Endothelial cell of umbilical vein (primary cell): ENCODE data around the gene COQ9. TPM values are rescaled to one million over a fixed set of nuclear protein-coding genes. Genes with fewer than 3 reads are reported as not detected.

Experiments
- BruUV-seq: library from RNA; stranded (reverse); fragments of 400-500 nt; replicated peaks from 2 replicates; lab custom pipeline; 2021; lab: Mats Ljungman, UMichigan
- CTCF ChIA-PET: fragments of 300-600, 350-600 bp; sonication (Branson Sonifier 250); formaldehyde crosslinking; loops from one replicate; lab custom pipeline; 2021; ENCODE audit warnings: antibody characterized with exemption, inconsistent platforms; lab: Charles Lee
- POLR2A ChIA-PET: fragments of 300-600, 350-600 bp; sonication (Branson Sonifier 250); formaldehyde crosslinking; loops from one replicate; lab custom pipeline; 2021; ENCODE audit warnings: antibody characterized with exemption, inconsistent platforms; lab: Charles Lee
- DNase-seq: peaks from one replicate; pipeline ENCODE4 v3.0.0-alpha.2; 2011; ENCODE audit warnings: low read depth, low spot score
- FAIRE-seq: peaks from 2 replicates; lab custom pipeline; 2011; peaks lifted over from hg19 to GRCh38; lab: Jason Lieb, UNC
- H2AFZ ChIP-seq: 2 replicates; pipeline ENCODE4 v1.6.0; 2012; ENCODE audit warnings: low read depth, low read length, control low read depth, inconsistent platforms
- H3K27ac ChIP-seq: 2 replicates; pipeline ENCODE4 v1.5.1; 2011; ENCODE audit warnings: low read depth, mild to moderate bottlenecking, control low read depth, low read length, moderate library complexity; ENCODE audit not compliant: insufficient read depth
- H3K27me3 ChIP-seq, 2 experiments: 2 replicates each; pipeline versions ENCODE4 v1.6.0 to v1.6.1; 2011; ENCODE audit warnings: low read length in 2 of 2, mixed read lengths in 1 of 2; ENCODE audit not compliant: control insufficient read depth in 2 of 2, insufficient read depth in 2 of 2
- H3K36me3 ChIP-seq, 2 experiments: 2 replicates in 1 of 2; 3 replicates in 1 of 2; pipeline ENCODE4 v1.5.1; 2011; ENCODE audit warnings: low read length in 2 of 2, mild to moderate bottlenecking in 1 of 2, moderate library complexity in 1 of 2; ENCODE audit not compliant: control insufficient read depth in 2 of 2, insufficient read depth in 2 of 2; ENCODE audit errors: extremely low read depth in 1 of 2
- H3K4me1 ChIP-seq: 3 replicates; pipeline ENCODE4 v1.5.1; 2011; ENCODE audit warnings: mild to moderate bottlenecking, low read length; ENCODE audit not compliant: control insufficient read depth, insufficient read depth; ENCODE audit errors: extremely low read depth
- H3K4me2 ChIP-seq: 2 replicates; pipeline ENCODE4 v1.6.1; 2011; ENCODE audit warnings: low read length, control low read depth, mixed read lengths; ENCODE audit not compliant: insufficient read depth
- H3K4me3 ChIP-seq, 3 experiments: fragments of 200-600 bp in 1 of 3; sonication (generic), shearing (Covaris generic) in 1 of 3; replicated peaks in 1 of 3; 2 replicates each; pipeline ENCODE4 v1.5.1; 2011 to 2016; ENCODE audit warnings: control low read depth in 3 of 3, low read length in 3 of 3, mild to moderate bottlenecking in 2 of 3, inconsistent platforms in 1 of 3, low read depth in 1 of 3, moderate library complexity in 1 of 3; ENCODE audit not compliant: insufficient read depth in 1 of 3
- H3K79me2 ChIP-seq: 2 replicates; pipeline ENCODE4 v1.6.0; 2012; ENCODE audit warnings: low read length, inconsistent platforms; ENCODE audit not compliant: control insufficient read depth, insufficient read depth
- H3K9ac ChIP-seq: replicated peaks from 2 replicates; pipeline ENCODE3; 2011; ENCODE audit warnings: low read length, control low read depth; ENCODE audit not compliant: insufficient read depth; ENCODE audit errors: extremely low read depth
- H3K9me1 ChIP-seq: replicated peaks from 3 replicates; pipeline ENCODE4 v1.6.0; 2011; ENCODE audit warnings: mild to moderate bottlenecking, low read length; ENCODE audit not compliant: control insufficient read depth, insufficient read depth; ENCODE audit errors: extremely low read depth
- H3K9me3 ChIP-seq: replicated peaks from 2 replicates; pipeline ENCODE4 v1.5.1; 2012; ENCODE audit warnings: low read length, inconsistent platforms; ENCODE audit not compliant: control insufficient read depth, insufficient read depth
- H4K20me1 ChIP-seq: replicated peaks from 2 replicates; pipeline ENCODE3; 2011; ENCODE audit warnings: mild to moderate bottlenecking, low read length; ENCODE audit not compliant: control insufficient read depth, insufficient read depth; ENCODE audit errors: extremely low read depth
- EZH2 ChIP-seq: IDR thresholded peaks from 2 replicates; pipeline ENCODE4 v1.6.1; 2012; ENCODE audit warnings: borderline replicate concordance, low read depth, mild to moderate bottlenecking, moderate library complexity, low read length, inconsistent platforms; ENCODE audit not compliant: severe bottlenecking
- FOS ChIP-seq: IDR thresholded peaks from 2 replicates; pipeline ENCODE4 v1.6.1; 2011; ENCODE audit warnings: mild to moderate bottlenecking, low read length, moderate library complexity, borderline replicate concordance; ENCODE audit not compliant: insufficient read depth
- GATA2 ChIP-seq: IDR thresholded peaks from 2 replicates; pipeline ENCODE4 v1.7.0; 2011; ENCODE audit warnings: low read depth, mild to moderate bottlenecking, moderate library complexity, mixed read lengths, low read length; ENCODE audit not compliant: insufficient read length, insufficient read depth
- JUN ChIP-seq: IDR thresholded peaks from 2 replicates; pipeline ENCODE4 v1.6.1; 2011; ENCODE audit warnings: borderline replicate concordance, low read depth; ENCODE audit not compliant: insufficient read length, insufficient read depth
- MYC ChIP-seq: IDR thresholded peaks from one replicate; pipeline ENCODE4 v1.6.1; 2011; ENCODE audit warnings: mild to moderate bottlenecking, low read depth, low read length
- POLR2A ChIP-seq: IDR thresholded peaks from 2 replicates; pipeline ENCODE4 v1.6.1; 2012; ENCODE audit warnings: low read depth, mild to moderate bottlenecking, control low read depth, low read length
- POLR2AphosphoS5 ChIP-seq: IDR thresholded peaks from 2 replicates; pipeline ENCODE4 v1.6.1; 2012; ENCODE audit warnings: low read depth, mild to moderate bottlenecking, control low read depth, low read length, moderate library complexity; ENCODE audit not compliant: insufficient read depth
- dilution Hi-C: fragments of 300-500 bp; cut with MboI; formaldehyde crosslinking; loops from one replicate; pipeline ENCODE4 v1.15.0; 2019; ENCODE audit warnings: low sequenced_read_pairs; ENCODE audit not compliant: extremely low pct_ligation_motif_present
- intact Hi-C: fragments of 100-400 bp; cut with micrococcal nuclease; formaldehyde crosslinking; loops from one replicate; pipeline ENCODE4 v1.10.0; 2022
- polyA plus RNA-seq, 4 experiments: library from polyadenylated mRNA; depleted of rRNA in 3 of 4; stranded (reverse) in 3 of 4; unstranded in 1 of 4; fragments of >200 nt; gene quantifications; 2 replicates each; pipeline versions ENCODE4 v1.2.1 to v1.2.3, GENCODE V29; 2011 to 2012; ENCODE audit warnings: missing spikeins in 1 of 4
- total RNA-seq: library from RNA; stranded (reverse); gene quantifications from 2 replicates; pipeline ENCODE4 v1.2.3, GENCODE V29; 2021
- TF ChIP-seq, protein P1 (sequence below): IDR thresholded peaks from 2 replicates; pipeline ENCODE4 v1.6.1; 2011; ENCODE audit not compliant: insufficient read depth, insufficient read length
- TF ChIP-seq, protein P2 (sequence below), 2 donors: IDR thresholded peaks; 1 replicate in 1 of 2; 2 replicates in 1 of 2; pipeline ENCODE4 v1.5.1; 2011; ENCODE audit warnings: low read length in 2 of 2, mild to moderate bottlenecking in 2 of 2, moderate library complexity in 2 of 2, control low read depth in 1 of 2, inconsistent platforms in 1 of 2, low read depth in 1 of 2; ENCODE audit not compliant: insufficient read depth in 1 of 2; ENCODE audit errors: extremely low read depth in 1 of 2

The COQ9 gene
- total and polyA plus RNA-seq, 2 donors (not counting 3 experiments of a cell fraction or from before 2014, with no cell fraction given): 42.5 to 78.3 TPM

DNA sequence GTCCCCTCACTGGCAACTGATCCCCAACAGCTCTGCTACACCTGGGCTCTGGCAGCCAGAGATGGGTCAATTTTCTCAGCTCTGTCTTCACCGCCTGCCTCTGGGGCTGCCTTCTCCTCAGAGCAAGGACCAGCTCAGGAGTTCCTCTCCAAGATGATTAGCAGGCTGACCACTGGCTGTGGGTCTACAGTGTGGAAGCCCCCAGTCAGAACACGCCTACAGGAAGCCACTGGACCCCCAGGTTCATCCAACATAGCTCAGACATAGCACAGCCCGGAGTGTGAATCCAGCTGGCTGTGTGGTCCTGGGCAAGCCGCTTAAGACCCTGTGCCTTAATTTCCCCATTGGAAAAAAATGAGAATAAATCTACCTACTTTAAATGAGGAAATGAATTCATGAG is 34.1 kb downstream of the COQ9 start:
- Histone ChIP-seq H3K27ac (no peak overlapping the region), H3K4me1 (peaks cover 25% of the 10 kb centered on the region), H2AFZ (no peak overlapping the region), H3K79me2 (peaks cover 15% of the 10 kb centered on the region), H3K9me3 (no peaks in the 10 kb centered on the region), H4K20me1 (no peaks in the 10 kb centered on the region), H3K4me2 (no peak overlapping the region), H3K9ac (no peak overlapping the region), H3K9me1 (no peaks in the 10 kb centered on the region), H3K27me3 (no peaks in the 10 kb centered on the region), H3K36me3 (no peaks in the 10 kb centered on the region), H3K4me3 (no peak overlapping the region)
- DNase-seq (no peak), FAIRE-seq (no peak)
- no TSS peak for BruUV-seq
- POLR2A ChIA-PET: no interaction called here
- TF ChIP-seq, protein P1, sequence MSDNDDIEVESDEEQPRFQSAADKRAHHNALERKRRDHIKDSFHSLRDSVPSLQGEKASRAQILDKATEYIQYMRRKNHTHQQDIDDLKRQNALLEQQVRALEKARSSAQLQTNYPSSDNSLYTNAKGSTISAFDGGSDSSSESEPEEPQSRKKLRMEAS: no peak
- TF ChIP-seq JUN (no peak), POLR2AphosphoS5 (no peak), FOS (no peak), EZH2 (no peak), MYC (no peak), POLR2A (no peak), GATA2 (no peak)
- TF ChIP-seq, protein P2, sequence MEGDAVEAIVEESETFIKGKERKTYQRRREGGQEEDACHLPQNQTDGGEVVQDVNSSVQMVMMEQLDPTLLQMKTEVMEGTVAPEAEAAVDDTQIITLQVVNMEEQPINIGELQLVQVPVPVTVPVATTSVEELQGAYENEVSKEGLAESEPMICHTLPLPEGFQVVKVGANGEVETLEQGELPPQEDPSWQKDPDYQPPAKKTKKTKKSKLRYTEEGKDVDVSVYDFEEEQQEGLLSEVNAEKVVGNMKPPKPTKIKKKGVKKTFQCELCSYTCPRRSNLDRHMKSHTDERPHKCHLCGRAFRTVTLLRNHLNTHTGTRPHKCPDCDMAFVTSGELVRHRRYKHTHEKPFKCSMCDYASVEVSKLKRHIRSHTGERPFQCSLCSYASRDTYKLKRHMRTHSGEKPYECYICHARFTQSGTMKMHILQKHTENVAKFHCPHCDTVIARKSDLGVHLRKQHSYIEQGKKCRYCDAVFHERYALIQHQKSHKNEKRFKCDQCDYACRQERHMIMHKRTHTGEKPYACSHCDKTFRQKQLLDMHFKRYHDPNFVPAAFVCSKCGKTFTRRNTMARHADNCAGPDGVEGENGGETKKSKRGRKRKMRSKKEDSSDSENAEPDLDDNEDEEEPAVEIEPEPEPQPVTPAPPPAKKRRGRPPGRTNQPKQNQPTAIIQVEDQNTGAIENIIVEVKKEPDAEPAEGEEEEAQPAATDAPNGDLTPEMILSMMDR (IDR thresholded peaks at IDR 0.05; ENCODE audit: extremely low read depth in 1 of 2, insufficient read depth in 1 of 2, low read depth in 1 of 2, low read length in 2 of 2): no peak
- intact Hi-C loops (no loop called here), dilution Hi-C loops (no loop called here)
- CTCF ChIA-PET: interaction anchor here (1.4 kb wide), 1 partner anchor 38 kb away, joined by 8 read pairs; no protein-coding TSS in a partner anchor
